ENCODE data around the gene L3MBTL2.

The L3MBTL2 gene

DNA sequence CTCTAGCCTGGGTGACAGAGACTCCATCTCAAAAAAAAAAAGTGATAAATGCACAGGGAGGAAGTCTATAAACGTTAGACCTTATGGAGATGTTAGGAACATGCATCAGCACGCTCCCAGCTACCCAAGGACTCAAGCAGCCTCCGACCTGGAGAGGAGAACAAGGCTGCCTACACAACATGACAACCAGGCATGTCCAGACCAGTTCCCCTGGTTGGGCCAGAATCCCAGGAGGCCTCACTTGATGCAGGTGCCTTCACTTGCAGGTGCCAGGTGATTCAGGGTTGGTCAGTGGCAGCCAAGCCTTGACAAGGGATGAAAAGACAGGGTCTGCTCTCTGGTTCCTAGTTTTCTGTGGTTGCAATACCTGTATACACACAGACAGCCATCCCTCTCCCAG lies 75.0 kb downstream of the L3MBTL2 start:
- no peak for DNase-seq

DNA sequence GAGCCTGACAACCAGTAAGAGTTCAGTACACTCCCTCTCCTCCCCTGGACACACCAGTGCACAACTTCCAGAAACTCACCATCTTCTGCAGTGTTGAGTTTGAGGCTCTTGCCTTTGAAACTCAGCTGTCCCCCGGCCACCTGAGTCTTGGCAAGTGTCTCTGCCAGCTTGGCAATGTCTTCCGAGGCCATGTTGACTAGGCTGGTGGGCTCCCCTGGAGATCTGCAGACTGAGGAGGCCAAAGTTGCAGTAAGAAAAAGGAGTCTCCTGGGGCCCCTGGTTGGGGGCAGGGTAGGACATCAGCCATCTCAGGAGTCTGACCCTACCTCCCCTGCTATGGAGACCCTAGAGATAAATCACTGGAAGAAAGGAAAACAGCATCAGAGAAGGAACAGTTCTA lies 75.7 kb downstream of the L3MBTL2 start:
- no peak for DNase-seq

All from hematopoietic multipotent progenitor cell treated with erythropoietin and hydrocortisone succinate and interleukin-3 and kit ligand, for 4 days (in vitro differentiated cells).